HepG2 (cell line): ENCODE data around the gene EPS8L3.

Source experiments
- NFE2 ChIP-seq: sonication (generic); formaldehyde crosslinking; IDR thresholded peaks from 2 replicates; pipeline ENCODE4 v1.4.0; 2020; ENCODE audit warnings: missing genetic modification reagents
- PHF8 ChIP-seq: sonication (generic); formaldehyde crosslinking; IDR thresholded peaks from 2 replicates; pipeline ENCODE4 v1.5.0; 2020; ENCODE audit warnings: missing genetic modification reagents
- POLR2AphosphoS5 ChIP-seq: IDR thresholded peaks from 2 replicates; pipeline ENCODE4 v1.6.1; 2012; ENCODE audit warnings: low read depth, low read length
- TF ChIP-seq, protein P1 (sequence below): sonication (generic); formaldehyde crosslinking; IDR thresholded peaks from 2 replicates; pipeline ENCODE4 v1.8.1; 2023; ENCODE audit warnings: mild to moderate bottlenecking, missing genetic modification reagents, borderline replicate concordance

DNA sequence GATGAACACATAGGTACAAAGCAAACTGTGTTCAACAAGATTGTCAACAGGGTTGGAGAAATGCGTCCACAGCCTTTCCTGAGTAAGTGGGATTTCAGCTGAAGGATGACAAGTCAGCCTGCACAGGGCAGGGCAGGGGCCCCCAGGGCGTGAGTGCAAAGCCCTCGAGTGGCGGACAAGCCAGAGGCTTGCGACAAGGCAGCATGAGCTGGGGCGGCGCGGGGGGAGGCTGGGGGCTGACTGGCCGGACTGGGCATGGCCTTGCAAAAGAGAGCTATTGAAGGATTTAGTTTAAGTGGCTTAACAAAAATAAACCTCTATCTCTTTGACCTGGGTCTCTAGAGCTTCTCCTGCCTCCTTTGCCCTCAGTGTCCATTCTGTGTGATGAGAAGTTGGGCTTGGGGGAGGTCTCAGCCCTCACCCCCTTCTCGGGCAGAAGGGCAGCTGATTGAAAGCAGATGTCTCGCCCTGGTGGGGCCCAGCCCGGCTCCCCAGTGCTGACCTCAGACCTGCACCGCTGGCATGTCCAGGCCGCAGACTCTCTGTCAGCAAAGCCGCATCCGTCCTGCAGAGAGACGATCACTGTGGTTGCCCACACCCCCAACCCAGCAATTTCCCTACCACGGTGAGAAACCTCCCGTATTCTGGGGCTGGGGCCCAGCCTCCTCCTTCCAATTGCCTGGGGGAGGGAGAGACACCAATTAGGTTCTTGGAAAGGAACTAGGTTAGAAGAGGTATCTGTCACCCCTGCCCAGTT is 24.3 kb upstream of the EPS8L3 start:
- TF ChIP-seq POLR2AphosphoS5 (no peak), NFE2 (CRISPR knock-in tag) (no peak), PHF8 (CRISPR knock-in tag) (no peak)
- TF ChIP-seq, protein P1, sequence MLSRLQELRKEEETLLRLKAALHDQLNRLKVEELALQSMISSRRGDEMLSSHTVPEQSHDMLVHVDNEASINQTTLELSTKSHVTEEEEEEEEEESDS = no peak
